GM18907 (cell line): ENCODE data around the gene MMD.

Source experiments
- ATAC-seq: cut with Tn5 transposase; IDR thresholded peaks from one replicate; pipeline ENCODE4 v1.9.1; 2021; ENCODE audit warnings: mild to moderate bottlenecking, moderate library complexity; ENCODE audit not compliant: unreplicated experiment

The MMD gene

DNA sequence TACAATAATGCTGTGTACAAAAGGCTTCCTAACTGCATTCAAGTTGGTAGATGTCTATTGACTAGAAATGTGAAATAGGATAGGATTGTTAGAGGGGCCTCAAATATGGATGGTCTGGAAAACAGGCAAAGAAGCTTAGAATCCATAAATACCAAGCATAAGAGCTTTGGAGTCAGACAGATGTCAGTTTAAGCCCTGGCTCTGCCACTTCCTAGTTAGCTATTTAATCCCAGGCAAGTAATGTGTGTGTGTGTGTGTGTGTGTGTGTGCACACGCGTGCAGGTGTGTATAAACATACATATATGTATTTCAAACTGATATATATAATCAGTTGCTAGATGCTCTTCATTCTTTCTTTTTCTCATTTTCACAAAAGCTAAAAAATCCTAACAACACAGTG is 66.7 kb downstream of the MMD start:
- ATAC-seq = no peak

DNA sequence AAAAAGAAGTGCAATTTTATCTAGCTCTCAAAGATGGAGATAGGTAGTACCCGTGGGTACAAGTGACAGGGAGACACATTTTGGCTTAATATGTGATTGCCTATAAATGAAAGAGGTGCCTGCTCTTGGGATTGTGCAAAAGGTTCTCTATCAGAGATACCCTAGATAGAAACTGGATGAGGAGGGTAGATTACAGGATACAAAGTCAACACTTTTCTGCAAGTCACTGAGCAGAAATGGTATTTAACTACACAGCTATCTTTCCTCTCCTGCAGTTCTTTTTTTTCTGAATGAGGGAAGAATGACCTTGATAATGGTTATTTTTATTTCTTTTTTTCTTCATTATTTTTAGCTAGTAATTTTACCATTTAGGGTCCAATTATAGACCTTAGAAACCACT is 67.6 kb downstream of the MMD start:
- ATAC-seq = no peak

GRCh38 chr17:55351226-55351625 is 70.4 kb downstream of the MMD start:
- no peak for ATAC-seq

DNA sequence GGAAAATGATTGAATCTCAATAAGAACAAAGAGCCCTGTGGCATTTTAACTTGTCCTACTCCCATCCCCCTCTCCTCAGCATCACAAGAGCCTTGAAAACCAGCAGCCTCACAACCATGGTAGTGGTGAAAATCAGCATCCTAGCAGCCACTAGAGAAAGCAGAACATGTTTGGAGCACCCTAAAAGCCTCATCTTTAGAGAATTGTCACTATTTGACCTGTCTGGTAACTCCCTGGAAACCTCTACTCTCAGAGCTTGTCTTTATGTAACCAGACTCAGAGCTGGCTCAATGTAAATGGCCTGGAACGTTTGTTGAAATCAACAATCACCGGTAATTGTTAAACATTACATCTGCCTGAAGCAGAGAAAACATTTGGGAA is 70.8 kb downstream of the MMD start:
- ATAC-seq = no peak

DNA sequence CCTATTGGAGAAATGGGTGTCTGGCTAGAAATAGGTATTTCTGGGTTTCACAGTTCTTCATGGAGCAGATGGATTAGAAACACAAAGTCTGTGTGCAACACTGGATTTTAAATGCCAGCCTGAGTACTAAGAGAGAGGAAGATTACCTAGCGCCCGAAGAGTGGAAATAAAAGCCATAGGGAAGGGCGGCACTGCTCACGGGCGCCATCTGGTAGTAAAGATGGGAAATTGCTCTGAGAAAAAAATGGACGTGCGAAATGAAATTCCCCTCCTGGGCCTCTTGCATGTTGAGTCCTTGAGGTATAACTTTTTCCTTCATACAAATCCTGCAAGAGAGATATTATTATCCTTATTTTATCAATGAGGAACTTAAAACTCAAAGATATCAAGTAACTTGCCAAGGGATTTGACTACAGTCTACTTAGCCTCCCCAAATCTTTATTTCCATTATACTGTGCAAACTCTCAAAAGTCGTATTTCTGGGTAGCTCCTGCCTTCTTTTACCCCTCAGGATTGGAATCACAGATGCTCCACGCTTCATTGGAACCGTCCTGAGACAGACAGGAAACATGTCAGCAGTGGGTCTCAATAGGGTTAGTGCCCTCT is 72.8 kb downstream of the MMD start:
- no peak for ATAC-seq

GRCh38 chr17:55347341-55347740 is 74.3 kb downstream of the MMD start:
- no peak for ATAC-seq

DNA sequence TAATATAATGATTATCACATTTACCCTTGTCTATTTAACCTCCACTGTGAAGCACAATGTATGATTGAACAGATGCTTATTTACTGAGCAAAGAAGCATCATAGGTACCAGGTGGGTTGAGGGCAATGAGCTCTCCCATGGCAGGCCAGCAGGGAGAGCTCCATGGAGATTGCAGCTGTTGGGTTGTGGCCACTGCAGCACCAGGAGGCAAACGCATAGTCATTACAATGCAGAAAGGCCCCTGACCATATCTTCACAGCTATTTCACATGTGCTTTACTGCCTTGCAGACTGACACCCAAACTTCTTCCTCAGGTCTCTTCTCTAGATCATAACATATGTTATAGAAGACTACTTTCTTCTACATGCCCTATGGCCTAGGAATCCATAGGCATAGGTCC is 75.0 kb downstream of the MMD start:
- no peak for ATAC-seq

GRCh38 chr17:55345132-55345531 is 76.5 kb downstream of the MMD start:
- ATAC-seq = no peak

- no peak for ATAC-seq
Measured at GRCh38 chr17:55344514-55344997, 77.1 kb downstream of the MMD start.

DNA sequence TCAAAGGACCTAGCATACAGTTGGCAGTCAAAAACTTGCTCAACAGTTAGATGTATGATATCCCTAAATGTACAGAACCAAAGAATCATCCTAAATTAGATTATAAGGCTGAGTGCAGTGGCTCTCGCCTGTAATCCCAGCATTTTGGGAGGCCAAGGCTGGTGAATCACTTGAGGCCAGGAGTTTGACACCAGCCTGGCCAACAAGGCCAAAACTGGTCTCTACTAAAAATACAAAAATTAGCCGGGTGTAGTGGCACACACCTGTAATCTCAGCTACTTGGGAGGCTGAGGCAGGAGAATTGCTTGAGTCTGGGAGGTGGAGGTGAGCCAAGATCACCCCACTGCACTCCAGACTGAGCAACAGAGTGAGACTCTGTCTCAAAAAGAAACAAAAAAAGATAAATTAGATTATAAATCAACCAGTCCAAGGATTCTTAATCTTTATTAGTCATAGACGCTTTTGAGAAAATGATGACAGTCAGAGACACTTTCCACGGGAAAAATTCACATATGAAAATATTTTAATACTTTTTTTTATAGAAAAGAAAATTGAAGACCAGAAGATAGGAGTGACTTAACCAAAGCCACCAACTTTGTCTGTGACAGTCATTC is 77.6 kb downstream of the MMD start:
- no peak for ATAC-seq

DNA sequence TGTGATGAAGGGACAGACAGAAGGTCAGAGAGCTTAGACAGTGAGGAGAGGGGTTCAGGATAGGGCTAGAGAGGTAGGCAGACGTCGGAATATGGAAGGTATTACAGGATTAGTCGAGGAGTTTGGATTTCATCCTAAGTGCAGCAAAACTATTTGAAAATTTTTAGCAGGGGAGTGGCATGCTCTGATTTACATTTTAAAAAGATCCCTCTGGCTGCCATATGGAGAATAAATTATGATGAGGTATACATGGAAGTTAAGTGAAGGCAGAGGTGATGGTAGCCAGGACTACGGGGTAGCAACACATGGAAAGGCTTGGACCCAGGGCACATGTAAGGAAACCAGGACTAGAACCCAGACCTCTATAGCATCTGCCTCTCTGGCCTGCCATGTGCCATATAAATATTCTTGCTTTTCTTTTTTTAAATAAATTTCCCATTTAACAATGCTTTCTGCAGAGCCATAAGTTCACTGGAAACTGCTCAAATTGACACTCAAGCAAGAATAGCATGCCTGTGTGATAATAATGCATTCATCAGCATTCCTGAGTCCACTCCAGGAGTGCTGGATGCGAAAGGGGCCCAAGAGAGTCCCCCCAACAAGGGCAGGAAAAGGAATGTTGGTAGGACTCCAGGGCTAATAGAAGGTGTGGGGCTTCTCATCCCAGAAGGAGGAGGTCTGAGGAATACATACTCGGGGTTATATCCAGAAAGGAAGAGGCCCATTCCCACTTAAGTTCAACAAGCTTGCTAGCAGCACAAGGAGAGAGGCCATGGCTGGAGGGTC is 78.6 kb downstream of the MMD start:
- ATAC-seq = no peak
